Astrocyte of the spinal cord (primary cell): Measurements from ENCODE around the gene TNS1.

Source experiments
- DNase-seq: peaks from one replicate; pipeline ENCODE4 v3.0.0; 2011; ENCODE audit warnings: low read depth, low spot score
- H3K4me3 ChIP-seq: 2 replicates; pipeline ENCODE4 v1.5.1; 2011; ENCODE audit warnings: low read depth, mild to moderate bottlenecking, low read length, moderate library complexity
- in situ Hi-C: cut with HindIII; loops from 2 replicates; pipeline ENCODE4 v1.10.0; 2017; ENCODE audit warnings: low sequenced_read_pairs
- TF ChIP-seq, protein P1 (sequence below): IDR thresholded peaks from 2 replicates; pipeline ENCODE4 v1.5.1; 2012; ENCODE audit warnings: low read depth, mild to moderate bottlenecking, low read length, inconsistent platforms

TNS1 gene

DNA sequence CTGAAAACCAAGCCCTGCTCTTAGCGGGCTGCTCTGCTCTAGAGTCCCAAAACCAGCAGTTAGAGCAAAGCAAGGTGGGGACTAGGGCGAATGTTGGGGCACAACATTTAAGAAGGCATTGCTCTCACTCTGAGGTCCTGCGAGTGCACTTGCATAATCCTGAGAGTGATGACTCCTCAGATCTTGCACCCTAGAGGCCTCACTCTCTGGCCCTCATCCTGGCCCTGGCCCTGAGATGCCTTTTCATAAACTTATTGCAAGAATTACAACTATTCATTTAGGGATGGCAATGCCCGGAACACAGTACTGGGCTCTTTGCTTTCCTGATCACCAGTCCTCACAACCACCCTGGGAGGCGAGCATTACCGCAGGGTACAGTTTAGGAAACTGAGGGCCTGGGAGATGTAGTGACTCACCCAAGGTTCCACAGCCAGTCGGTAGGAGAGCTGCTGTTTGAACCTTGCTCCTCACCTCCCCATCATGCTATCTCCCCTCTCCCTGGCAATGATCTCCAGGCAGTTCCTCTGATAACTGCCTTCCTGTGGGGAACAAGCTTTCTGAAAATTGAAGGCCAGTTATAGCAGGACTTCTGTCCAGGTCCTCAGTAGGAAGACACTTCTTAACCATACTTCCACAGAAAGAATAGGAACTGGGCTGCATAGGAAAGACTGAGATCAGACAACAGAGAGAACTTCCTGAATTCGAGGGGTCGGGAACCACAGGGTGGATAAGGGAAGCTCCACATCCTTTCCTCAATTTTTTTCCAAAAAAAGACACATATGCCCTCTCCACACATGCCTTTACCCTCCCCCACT is 91.3 kb downstream of the TNS1 start:
- in situ Hi-C loops = no loop called here
- DNase-seq = no peak
- TF ChIP-seq, protein P1, sequence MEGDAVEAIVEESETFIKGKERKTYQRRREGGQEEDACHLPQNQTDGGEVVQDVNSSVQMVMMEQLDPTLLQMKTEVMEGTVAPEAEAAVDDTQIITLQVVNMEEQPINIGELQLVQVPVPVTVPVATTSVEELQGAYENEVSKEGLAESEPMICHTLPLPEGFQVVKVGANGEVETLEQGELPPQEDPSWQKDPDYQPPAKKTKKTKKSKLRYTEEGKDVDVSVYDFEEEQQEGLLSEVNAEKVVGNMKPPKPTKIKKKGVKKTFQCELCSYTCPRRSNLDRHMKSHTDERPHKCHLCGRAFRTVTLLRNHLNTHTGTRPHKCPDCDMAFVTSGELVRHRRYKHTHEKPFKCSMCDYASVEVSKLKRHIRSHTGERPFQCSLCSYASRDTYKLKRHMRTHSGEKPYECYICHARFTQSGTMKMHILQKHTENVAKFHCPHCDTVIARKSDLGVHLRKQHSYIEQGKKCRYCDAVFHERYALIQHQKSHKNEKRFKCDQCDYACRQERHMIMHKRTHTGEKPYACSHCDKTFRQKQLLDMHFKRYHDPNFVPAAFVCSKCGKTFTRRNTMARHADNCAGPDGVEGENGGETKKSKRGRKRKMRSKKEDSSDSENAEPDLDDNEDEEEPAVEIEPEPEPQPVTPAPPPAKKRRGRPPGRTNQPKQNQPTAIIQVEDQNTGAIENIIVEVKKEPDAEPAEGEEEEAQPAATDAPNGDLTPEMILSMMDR = no peak
- no peak overlapping the region for H3K4me3 ChIP-seq

DNA sequence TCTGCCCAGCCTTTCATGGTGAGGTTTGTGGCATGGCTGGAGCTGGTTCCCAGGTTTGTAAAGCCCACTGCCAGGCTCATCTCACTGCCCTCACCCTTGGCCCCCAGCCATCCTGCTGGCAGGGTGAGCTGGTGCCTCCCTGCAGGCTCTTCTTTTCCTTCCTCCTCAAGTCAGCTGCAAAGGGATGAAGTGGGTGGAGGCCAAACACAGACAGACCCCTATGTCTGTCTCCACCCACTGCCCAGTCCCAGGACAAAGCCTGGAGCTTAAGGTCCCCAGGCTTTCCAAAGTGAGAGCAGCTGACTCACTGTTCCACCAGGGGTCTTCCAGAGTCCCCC is 92.0 kb downstream of the TNS1 start:
- no peak overlapping the region for H3K4me3 ChIP-seq
- TF ChIP-seq, protein P1 = no peak
- no peak for DNase-seq
- in situ Hi-C loops = no loop called here

DNA sequence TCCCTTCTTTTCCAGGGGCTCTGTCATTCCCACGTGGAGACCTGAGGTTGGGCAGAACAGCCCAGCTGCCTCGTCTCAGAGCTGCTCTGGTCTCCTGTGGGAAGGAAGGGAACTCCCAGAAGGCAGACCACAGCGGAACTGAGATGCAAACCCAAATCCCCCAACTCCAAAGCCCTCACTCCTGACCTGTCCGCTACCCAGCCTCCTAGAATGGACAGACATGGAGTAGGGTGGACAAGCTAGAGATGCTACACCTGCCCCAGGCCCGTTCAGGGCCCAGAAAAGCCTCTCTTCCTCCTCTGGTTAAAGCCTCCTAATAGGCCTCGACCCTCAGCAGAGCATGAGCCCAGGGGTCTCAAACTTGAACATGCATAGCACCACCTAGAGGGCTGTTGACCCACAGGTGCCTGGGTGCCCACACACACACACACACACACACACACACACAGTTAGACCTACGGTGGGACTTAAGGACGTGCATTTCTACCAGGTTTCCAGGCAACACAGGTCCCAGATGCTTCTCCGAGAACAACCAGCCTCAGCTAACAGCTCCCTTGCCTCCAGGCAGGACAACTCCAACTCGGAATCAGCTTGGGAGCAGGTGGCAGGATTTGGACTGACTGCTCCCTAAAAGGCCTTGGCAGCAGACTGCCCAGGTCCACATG is 93.5 kb downstream of the TNS1 start:
- TF ChIP-seq, protein P1 = peak; percentile 38
- in situ Hi-C loops = no loop called here
- no peak overlapping the region for H3K4me3 ChIP-seq
- no peak for DNase-seq

DNA sequence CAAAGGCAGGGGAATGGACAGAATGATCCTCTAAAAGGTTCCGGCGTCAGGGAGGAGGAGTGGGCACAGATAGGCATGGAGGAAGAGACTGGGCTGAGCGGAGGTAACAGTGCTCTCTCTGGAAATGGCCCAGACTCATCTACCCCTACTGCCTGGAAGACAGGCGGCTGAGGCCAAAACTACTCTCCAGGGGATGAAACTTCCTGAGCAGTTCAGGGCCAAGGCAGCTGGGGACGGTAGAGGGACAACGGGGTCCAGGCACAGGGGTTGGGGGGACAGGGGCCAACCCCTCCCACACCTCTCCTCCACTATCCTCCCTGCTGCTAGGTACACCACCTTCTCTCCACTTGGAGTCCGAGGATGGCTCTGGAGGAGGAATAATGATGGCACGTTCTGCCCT is 94.3 kb downstream of the TNS1 start:
- no peak for DNase-seq
- no peak overlapping the region for H3K4me3 ChIP-seq
- TF ChIP-seq, protein P1 = no peak
- in situ Hi-C loops = no loop called here

DNA sequence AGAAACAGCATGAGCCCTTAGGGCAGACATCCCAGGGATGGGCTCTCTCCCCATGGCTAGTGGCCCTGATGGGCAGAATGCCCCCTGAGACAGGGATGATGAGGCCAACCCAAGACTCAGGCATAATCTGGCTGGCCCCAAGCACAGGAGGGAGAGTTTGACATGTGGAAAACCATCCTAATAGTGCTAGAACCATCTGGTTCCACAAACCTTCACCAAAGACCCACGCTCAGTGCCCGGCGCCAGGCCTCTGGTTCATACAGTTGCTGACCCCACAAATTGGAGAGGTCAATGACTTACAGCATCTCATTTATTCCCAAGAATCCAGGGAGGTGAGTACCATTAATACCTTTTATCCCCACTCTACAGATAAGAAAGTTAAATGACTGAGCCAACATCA is 95.5 kb downstream of the TNS1 start:
- TF ChIP-seq, protein P1 = no peak
- H3K4me3 ChIP-seq = no peak overlapping the region
- no peak for DNase-seq
- in situ Hi-C loops = no loop called here

DNA sequence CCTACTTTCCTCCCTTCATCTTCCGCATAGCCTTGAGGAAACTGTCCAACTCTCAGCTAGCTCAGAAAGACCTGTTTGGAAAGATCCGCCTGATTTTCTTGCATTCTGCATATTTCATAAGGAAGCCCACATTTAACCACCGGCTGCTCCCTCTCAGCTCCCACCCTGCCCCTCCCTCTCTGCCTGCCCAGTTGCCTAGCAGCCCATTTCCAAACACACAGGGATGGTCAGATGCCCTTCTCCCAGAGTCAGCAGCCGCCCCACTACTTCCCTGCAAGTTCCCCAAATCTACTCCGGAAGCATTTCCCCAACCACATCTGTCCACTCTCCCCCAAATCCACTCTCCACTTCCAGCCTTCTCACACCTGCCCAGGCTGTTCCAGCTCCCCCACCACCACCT is 96.0 kb downstream of the TNS1 start:
- DNase-seq = no peak
- TF ChIP-seq, protein P1 = no peak
- in situ Hi-C loops = no loop called here
- no peak overlapping the region for H3K4me3 ChIP-seq
